ENCODE data around the gene NSG1.

GRCh38 chr4:4390515-4391240 is 3.8 kb downstream of the NSG1 start:
- TF ChIP-seq POLR2A (IDR thresholded peaks at IDR 0.05), result no peak
- no peak for TF ChIP-seq CTCF (IDR thresholded peaks at IDR 0.05)
